ENCODE measurements around the gene KANK2.
A peak's percentile ranks its signal among the peaks of the same experiment; 100 is the strongest.

KANK2 gene

DNA sequence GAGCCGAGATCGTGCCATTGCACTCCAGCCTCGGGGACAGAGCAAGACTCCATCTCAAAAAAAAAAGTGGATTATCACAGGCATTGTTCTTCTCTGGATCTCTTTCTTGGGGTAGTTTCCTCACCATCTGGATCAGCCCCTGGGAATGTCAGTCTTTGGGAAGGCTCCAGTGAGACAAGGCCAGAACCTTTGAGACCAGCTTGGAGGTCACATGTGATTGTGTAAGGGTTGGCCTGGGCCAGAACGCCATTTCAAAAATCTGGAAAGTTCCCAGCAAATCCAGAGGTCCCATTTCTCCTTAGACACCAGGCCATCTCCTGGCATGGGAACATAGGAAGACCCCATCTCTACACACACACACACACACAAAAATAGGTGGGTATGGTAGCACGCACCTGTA lies 27.8 kb upstream of the KANK2 start:
- DNase-seq: no peak

DNA sequence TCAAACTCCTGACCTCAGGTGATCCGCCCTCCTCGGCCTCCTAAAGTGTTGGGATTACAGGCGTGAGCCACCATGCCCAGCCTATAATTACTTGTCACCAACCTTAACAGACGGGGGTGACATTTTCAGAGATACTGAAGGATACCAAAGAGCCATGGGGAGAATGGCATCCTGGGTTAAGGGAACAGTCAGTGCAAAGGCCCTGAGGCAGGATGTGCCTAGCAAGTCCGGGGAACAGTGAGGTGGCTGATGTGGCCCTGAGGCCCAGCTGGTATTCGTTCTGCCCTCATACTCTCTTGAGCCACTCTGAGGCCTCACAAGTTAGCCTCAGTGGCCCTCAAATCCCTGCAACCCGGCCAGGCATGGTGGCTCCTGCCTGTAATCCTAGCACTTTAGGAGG lies 27.1 kb upstream of the KANK2 start:
- no peak for DNase-seq

DNA sequence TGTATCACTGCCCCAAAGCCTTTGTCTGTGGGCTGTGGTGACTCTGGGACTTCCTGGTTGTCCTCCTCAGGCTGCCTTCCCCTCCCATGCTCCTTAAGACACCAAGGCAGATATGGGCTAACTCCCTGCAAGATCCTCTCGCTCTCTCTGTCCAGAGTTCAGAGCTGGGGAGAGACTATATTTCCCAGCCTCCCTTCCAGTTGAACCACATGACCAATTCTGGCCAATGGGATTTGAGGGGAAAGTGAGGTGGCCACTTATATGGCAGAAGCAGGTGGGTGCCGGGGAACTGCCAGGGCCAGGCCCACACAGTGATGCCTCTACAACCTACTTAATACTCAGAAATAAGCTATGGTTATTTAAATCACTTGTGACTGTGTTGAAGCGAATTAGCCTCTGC lies 25.9 kb upstream of the KANK2 start:
- peak; percentile 40 for DNase-seq

DNA sequence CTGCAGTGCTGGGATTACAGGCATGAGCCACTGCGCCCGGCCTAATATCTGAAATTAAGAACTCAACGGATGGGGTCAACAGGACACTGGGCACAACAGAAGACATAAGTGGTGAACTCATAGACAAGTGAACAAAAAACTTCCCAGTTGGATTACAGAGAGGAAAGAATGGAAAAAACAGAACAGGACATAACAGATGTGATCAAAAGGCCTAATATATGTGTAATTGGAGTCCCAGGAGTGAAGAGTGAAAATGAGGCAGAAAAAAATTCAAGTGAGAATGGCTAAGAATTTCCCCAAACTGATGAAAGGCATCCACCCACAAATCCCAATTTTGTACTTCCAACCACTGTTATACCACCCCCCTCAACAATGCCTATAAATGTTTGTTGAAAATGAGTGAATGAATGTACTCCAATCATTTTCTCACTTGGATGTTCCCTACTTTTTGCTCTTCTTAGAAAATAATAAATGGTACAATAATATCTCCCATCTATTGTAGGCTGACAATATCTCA lies 23.8 kb upstream of the KANK2 start:
- no peak for DNase-seq

DNA sequence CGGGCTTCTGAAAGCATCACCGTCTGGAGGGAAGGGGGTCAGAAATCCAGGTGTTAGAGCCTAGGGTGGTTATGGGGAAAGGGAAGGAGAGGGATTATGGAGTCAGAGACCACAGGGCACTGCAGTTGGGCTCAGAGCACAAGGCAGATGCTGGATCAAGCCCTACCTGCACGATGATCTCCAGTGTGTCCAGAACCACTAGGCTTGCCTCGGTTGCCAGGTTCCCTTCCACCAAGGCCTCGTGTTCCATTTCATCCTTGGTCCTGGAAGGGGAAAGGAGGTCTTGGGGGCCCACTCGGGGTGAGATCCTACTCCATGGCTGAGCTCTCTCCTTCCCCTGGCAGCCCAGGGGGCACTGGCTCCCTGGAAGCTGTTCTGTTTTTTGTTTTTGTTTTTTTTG lies 17.0 kb upstream of the KANK2 start:
- DNase-seq: no peak

DNA sequence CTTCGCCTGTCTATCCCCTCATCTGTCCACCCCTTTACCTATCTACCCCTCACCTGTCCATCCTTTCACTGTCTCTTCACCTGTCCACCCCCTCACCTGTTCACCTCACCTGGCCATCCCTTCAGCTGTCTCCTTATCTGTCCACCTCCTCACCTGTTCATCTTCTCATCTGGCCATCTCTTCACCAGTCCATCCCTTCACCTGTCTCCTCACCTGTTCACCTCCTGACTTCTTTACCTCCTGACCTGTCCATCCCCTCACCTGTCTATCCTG lies 13.2 kb upstream of the KANK2 start:
- DNase-seq: no peak

DNA sequence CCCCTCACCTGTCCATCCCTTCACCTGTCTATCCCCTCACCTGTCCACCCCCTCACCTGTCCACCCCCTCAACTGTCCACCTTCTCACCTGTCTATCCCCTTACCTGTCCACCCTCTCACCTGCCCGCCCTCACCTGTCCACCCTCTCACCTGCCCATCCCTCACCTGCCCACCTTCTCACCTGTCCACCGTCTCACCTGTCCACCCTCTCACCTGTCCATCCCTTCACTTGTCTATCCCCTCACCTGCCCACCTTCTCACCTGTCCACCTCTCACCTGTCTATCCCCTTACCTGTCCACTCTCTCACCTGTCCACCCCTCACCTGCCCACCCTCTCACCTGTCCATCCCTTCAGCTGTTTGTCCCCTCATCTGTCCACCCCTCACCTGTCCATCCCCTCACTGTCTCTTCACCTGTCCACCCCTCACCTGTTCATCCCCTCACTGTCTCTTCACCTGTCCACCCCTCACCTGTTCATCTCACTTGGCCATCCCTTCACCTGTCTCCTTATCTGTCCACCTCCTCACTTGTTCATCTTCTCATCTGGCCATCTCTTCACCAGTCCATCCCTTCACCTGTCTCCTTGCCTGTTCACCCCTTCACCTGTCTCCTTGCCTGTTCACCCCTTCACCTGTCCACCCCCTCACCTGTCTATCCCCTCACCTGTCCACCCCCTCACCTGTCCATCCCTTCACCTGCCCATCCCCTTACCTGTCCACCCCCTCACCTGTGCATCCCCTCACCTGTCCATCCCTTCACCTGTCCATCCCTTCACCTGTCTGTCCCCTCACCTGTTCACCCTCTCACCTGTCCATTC lies 12.7 kb upstream of the KANK2 start:
- DNase-seq: no peak

DNA sequence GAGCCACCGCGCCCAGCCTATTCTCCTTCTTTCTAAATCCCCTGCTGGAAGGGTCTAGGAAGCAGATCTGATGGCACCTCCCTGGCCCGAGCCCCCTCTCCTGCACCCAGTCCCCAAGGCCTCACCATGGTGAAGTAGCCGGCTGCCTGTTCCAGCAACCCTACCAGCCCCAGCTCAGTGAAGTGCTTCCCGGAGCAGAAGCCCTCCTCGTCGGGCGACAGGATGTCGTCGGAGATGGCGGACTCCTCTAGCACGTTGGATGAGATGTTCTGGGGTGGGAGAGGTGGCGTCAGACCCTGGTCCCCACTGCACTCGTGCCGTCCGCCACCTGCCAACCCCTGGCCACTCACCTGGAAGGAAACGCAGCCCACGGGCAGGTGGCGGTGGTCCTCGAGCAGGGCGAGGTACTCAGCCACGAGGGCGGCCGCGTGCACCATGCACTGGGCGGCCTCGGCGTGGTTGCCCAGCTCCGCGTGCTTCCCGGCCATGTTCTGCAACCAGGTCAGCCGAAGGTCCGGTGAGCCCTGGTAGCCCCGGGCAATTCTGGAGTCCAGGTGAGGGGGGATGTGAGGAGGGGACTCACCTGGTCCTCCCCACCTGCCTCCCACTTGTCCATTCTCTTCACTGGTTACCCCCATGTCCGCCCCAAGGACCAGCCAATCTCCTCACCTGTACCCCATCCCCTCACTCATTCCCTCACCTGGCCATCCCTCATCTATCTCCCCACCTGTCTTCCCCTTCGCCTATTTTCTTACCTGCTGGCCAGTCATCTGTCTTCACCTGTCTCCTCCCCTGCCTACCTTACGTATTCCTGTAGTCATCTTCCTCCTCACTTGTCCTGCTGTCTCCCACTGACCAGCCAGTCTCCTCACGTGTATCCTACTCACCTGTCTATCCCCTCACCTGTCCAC lies 11.5 kb upstream of the KANK2 start:
- DNase-seq: no peak

DNA sequence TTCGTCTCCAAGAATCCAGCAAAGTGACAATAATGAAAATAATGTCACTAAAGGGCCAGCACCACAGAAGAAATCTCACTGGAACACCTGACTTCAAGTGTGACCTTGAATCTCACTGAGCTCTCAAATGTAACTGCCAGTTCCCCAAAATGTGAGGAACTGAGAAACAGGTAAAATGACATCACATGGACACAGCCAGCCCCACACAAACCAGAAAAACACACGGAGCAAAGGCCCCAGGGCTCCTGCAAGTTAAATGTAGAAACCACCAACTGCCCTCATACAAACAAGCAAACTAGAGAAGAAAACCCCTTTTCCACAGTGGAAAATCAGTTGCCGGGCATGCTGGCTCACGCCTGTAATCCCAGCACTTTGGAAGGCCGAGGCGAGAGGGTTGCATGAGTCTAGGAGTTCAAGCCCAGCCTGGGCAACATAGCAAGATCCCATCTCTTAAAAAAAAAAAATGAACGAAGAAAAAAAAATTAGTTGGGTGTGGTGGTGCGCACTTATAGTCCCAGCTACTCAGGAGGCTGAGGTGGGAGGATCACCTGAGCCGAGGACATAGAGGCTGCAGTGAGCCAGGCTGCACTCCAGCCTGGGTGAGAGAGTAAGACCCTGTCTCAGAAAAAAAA lies 8.7 kb upstream of the KANK2 start:
- DNase-seq: no peak

DNA sequence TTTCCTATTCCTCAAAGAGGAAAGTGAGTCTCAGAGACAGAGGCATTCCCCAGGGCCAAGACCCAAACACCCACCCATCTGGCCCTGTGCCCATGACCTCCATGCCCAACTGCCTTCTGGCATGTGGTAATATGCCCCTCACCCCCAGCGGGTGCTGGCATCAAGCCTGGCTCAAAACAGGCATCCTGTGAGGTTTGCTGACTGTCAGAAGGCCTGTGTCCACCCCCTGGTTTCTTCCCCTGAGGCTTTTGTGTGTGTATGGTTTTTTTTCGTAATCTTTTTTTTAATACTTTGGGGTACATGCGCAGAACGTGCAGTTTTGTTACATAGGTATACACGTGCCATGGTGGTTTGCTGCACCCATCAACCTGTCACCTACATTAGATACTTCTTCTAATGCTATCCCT lies 7.6 kb upstream of the KANK2 start:
- no peak for DNase-seq

DNA sequence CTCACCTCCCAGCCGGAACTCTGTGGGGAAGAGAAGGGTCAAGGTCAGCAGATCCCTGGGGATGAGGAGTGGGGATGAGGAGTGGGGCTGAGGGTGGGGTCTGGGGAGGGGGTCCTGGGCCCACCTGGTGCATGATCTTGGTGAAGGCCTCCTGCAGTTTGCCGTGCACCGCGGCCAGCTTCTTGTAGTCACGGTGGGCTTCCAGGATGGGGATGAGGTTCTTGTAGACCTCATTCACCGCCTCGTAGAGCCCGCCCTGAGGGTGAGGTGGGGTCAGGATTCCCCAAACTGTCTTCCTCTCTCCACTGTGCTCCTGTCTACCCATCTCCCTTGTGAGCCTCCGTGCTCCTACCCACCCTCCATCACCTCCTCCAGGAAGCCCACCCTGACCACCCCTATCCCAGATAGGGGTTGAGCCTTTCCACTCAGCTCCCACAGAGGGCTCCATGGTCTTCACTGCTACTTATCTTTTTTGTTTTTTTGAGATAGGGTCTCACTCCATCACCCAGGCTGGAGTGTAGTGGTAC lies 6.8 kb upstream of the KANK2 start:
- no peak for DNase-seq

DNA sequence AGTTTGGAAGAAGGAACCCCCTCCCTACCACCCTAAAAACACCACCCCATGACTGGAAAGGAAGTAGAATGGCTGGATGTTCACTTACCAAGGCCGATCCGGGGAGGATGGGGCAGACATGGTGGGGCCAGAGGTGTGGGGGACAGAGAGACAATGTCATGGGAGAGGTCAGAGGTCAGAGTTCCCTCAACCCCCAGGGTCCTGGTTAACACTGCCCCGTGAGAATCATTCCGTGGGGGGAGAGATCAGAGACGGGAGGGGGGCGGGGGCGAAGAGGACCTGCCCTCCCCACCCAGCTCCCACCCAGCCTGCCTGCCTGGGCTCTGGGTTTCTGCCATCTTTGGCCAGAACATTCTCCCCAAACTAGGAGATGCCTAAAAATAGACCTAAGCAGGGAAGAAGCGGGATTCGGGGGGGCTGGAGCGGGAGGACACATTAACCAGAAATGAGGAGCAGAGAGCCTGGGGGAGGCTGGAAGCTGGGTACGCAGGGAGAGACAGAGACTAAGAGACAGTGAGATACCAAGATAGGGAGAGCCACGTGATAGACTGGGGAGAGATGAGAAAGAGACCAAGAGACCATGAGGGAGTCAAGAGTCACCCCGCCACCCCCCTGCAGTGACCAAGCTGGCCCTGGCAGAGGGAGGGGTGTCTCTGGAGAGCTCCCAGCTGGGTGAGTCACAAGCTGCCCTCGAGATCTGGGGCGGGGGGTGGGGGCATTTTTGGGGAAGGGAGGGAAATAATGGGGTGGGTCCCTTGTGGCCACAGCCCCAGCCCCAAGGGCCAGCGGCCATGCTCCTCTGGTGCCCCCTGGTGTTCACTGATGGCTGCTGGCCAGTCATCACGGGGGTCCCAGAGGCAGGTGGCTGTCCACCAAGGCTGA lies 6.1 kb upstream of the KANK2 start:
- DNase-seq: peak; percentile 97

DNA sequence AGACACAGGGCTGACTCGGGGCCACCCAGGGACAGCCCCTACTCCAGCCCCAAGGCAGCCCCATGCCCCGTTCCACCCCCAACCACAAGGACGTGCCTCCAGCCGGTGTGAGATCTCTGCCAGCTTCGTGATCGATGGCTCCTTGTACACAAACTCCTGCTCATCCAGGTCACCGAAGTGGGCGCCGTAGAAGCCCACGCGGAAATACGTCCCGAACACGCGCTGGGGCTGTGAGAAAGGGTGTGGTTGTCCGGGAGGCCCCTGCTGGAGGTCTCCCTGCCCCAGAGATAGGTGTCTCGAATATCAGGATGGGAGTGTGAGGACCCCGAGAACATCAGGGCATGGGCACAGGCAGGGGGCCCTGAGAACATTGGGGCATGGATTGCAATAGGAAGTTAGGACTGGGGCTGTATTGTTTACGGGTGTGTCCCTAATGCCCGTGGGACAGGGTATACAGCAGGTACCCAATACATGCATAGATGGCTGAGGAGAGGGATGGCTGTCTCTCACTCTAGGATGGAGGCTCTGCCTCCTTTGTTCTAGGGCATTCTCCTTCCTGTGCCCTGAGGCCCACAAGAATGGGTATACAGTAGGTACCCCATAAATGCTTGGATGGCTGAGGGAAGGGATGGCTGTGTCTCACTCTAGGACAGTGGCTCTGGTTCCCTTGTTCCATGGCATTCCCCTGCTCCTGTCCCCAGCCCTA lies 5.3 kb upstream of the KANK2 start:
- peak; percentile 72 for DNase-seq

DNA sequence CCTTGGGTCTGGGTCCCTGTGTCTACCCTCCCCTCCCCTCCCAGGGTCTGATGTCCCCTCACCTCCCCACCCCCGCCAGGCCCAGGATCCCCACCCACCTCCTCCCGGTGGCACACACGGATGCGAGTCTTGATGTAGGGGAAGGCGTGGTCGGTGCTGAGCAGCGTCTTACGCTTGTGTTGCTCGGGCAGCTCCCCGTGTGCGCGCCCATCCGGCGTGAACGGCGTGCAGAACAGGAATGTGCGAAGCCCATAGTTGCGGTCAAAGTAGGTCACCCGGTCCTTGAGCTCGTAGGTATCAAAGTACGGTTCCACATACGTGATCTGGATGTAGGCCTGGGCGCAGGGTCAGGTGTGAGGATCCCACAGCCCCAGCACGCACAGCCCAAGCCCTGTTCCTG lies 4.4 kb upstream of the KANK2 start:
- DNase-seq: no peak

DNA sequence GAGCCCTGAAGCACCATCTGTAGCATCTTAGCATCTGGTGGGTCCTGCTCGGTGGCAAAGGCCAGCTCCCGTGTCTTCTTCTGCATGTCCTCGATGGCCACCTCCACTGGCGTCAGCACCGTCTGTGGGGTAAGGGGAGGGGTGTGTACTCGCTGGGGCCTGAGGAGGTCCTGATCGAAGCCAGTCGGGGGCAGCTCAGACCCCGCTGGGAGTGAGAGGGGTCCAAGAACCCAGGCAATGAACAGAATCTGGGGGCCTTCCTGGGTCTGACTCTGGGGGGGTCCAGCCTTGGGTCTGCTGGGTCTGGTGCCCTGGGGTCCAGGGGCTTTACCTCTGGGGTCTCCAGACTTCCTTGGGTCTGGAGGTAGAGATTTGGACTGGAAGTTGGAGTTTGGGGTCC lies 3.6 kb upstream of the KANK2 start:
- DNase-seq: no peak

DNA sequence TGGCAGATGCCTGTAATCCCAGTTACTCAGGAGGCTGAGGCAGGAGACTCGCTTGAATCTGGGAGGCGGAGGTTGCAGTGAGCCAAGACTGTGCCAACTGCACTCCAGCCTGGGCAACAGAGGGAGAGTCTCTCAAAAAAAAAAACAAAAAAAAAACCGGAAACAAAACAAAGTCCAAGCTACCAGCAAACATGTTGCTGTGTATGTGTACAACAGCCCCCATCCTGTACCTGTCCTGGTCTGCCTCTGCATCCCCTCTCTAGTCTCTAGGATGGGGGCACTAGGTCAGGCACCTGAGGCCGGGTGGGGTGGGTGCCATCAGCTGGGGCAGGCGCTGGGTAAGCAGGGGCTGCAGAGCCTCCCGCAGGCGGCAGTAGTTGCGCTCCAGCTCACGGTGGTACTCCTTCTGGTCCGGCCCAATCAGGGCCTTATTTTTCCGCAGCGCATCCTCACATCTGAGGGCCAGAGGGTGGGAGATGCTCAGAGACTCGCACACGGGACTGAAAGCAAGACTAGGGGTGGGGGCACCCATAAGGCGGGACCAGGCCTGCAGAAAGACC lies 2.8 kb upstream of the KANK2 start:
- DNase-seq: no peak

DNA sequence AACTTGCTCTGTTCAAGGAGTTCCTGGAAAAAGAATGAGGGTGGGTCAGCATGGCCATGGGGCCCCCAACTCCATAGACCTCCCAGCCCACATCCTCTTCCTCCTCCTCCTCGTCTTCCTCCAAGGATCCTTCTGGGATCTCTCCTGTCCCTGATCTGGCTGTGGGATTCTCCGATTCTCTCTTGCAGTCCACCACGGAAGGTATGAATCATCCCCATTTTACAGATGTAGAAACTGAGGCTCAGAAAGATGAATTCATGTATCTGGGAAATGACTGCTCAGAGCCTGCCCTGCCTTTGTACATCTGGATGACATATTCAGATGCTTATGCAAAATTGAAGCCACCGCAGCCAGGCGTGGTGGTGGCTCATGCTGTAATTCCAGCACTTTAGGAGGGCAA lies 2.2 kb upstream of the KANK2 start:
- no peak for DNase-seq

DNA sequence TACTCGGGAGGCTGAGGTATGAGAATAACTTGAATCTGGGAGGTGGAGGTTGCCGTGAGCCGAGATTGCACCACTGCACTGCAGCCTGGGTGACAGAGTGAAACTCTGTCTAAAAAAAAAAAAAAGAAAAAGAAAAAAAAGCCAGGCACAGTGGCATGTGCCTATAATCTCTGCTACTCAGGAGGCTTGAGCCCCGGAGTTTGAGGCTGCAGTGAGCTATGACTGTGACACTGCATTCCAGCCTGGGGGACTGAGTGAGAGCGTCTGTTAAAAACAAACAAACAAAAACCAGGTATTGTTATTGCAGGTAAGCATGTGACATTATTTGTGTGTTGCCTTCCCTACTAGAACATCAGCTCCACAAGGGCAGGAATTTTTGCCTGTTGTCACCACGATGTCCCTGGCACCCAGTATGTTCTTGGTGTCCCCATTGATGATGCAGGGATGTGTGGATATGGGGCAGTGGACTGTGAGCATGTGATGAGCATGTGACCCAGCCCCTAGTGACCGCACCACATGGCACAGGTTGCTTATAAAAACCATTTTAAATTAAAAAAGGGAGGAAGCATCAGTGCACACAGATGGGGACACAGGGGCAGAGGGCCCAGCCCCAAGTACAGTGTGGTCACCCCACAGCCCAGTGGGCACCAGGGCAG lies 1.6 kb upstream of the KANK2 start:
- DNase-seq: peak; percentile 65

DNA sequence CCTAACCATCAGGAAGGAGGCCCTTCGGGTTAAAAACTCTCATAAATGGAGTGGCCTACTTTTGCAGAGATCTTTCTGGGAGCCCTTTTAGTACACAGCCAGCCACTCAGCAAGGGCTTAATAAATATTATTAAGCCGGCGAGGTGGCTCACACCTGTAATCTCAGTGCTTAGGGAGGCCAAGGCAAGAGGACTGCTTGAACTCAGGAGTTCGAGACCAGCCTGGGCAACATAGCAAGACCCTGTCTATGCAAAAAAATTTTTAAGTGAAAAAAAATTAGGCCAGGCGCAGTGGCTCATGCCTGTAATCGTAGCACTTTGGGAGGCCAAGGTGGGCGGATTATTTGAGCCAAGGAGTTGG lies 810 bp upstream of the KANK2 start:
- no peak for DNase-seq

DNA sequence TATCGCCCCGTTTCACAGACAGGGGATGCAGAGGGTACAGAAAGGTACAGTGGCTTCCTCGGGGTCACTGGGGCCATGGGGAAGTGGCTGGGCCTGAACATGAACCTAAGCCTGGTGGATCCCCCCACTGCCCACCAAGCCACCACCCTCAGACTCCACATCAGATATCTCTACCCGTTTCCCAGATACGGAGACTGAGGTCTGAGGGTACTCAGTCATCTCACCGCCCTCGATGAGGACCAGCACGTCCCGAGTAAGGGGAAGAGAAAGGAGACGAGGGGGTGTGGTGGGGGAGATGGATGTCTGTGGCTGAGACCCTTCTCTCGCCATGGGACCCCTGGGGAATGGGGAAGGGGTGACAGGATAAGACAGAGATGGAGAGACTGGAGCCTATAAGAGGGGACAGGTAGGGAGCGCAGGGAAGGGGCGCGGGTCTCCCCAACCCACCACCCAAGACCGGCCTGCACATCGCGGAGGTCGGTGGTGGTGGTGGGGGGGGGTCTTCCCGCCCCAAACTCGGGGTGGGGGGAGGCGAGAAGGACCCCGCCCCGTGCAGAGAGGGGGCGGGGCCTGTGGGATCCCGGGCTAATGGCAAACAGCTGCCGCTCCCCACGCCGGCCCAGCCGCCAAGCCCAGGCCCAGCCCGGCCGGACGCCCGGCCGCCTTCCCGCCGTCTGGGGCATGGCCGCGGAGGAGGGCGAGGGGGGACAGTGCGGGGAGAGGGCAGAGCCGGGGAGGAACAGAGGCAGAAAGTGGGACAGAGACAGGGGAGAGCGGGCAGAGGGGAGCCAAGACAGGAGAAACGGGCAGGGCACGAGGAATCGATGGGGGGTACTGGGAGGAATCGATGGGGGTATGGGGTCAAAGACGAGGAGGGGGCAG lies 698 bp downstream of the KANK2 start:
- peak; percentile 78 for DNase-seq
